ENCODE measurements around the gene GET3.
"Not testable (repeated sequence)": the region's sequence is repeated elsewhere in the genome, so short reads cannot be mapped to it uniquely, and the experiment has no call there.

GET3 gene

DNA sequence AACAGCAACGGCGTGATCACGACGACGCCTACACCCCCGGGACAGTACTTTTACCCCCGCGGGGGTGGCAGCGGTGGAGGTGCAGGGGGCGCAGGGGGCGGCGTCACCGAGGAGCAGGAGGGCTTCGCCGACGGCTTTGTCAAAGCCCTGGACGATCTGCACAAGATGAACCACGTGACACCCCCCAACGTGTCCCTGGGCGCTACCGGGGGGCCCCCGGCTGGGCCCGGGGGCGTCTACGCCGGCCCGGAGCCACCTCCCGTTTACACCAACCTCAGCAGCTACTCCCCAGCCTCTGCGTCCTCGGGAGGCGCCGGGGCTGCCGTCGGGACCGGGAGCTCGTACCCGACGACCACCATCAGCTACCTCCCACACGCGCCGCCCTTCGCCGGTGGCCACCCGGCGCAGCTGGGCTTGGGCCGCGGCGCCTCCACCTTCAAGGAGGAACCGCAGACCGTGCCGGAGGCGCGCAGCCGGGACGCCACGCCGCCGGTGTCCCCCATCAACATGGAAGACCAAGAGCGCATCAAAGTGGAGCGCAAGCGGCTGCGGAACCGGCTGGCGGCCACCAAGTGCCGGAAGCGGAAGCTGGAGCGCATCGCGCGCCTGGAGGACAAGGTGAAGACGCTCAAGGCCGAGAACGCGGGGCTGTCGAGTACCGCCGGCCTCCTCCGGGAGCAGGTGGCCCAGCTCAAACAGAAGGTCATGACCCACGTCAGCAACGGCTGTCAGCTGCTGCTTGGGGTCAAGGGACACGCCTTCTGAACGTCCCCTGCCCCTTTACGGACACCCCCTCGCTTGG is 55.0 kb downstream of the GET3 start:
- peak; percentile 55 for DNase-seq (ENCODE audit: low read depth)

DNA sequence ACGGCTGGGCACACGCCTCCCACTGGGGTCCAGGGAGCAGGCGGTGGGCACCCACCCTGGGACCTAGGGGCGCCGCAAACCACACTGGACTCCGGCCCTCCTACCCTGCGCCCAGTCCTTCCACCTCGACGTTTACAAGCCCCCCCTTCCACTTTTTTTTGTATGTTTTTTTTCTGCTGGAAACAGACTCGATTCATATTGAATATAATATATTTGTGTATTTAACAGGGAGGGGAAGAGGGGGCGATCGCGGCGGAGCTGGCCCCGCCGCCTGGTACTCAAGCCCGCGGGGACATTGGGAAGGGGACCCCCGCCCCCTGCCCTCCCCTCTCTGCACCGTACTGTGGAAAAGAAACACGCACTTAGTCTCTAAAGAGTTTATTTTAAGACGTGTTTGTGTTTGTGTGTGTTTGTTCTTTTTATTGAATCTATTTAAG is 55.6 kb downstream of the GET3 start:
- DNase-seq (ENCODE audit: low read depth): no peak

DNA sequence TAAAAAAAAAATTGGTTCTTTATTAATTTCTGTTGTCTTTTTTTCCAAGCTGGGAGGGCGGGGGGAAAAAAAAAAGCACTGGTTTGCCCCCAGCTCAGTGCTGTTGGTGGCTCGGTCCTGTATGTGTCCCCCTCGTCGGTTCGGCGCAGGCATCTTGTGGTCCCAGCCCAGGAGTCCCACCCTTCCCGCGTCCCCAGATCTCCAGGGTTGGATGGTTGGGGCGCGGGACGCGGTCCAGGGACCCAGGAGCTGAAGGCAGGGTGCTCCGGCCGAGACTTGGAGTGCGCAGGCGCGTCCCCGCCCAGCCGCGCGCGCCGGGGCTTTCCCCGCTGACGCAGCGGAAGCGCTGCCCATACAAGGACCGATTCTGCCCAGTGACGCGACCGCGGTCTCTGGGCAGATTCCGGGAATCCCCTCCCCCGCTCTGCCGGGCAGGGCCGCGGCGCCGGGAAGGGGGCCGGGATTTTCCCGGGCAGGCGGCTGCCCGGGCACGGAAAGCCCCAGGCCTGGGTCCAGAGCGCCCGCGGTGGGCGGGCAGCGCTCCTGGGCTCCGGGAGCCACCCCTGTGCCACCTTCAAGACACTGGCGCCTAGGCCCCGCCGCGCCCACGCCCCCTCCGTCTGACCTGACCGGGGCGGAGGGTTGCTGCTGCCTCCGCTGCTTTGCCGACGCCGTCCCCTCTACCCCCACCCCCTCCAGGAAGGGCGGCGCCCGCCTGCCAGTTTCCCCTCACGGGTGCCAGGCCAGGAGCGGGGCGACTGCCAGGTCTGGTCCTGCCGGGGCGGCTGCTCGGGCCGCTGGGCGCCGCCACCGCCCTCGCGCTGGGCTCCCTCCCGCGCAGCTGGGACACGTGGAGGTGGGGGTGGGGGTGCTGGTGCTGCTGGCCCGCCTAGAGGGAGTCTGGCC is 56.2 kb downstream of the GET3 start:
- peak; percentile 94 for DNase-seq (ENCODE audit: low read depth)

DNA sequence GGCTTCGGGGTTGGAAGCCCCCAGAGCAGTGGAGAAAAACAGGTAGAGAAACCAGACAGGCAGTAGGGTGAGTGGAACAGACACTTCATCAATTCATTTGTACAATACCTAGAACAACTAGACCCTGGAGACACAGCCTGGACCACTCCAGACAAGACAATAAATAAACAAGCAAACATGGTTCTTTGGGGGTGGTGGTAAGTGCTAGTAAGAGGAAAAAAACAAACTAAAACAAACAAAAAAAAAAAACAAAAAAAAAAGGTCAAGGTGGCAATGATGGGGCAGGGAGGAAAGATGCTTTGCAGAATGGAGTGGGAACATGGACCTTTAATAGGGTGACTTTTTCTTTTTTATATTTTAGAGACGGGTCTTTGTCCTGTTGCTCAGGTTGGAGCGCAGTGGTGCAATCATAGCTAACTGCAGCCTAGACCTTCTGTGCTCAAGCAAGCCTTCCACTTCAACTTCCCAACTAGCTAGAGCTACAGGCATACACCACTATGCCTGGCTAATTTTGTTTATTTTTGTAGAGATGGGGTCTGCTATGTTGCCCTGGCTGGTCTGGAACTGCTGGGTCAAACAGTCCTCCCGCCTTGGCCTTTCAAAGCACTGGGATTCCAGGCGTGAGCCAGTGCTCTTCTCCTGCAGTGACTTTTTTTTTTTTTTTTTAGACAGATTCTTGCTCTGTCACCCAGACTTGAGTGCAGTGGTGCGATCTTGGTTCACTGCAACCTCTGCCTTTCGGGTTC is 57.1 kb downstream of the GET3 start:
- peak; percentile 67 for DNase-seq (ENCODE audit: low read depth)

DNA sequence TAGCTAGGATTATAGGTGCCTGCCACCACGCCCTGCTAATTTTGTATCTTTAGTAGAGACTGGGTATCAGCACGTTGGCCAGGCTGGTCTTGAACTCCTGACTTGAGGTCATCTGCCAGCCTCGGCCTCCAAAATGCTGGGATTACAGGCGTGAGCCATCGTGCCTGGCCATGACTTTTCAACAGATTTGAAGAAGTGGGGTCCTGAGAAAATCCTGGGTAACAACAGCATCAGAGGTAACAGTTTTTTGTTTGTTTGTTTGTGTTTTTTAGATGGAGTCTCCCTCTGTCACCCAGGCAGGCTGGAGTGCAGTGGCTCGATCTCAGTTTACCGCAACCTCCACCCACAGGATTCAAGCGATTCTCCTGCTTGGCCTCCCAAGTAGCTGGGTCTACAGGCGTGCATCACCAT is 57.7 kb downstream of the GET3 start:
- peak; percentile 50 for DNase-seq (ENCODE audit: low read depth)

DNA sequence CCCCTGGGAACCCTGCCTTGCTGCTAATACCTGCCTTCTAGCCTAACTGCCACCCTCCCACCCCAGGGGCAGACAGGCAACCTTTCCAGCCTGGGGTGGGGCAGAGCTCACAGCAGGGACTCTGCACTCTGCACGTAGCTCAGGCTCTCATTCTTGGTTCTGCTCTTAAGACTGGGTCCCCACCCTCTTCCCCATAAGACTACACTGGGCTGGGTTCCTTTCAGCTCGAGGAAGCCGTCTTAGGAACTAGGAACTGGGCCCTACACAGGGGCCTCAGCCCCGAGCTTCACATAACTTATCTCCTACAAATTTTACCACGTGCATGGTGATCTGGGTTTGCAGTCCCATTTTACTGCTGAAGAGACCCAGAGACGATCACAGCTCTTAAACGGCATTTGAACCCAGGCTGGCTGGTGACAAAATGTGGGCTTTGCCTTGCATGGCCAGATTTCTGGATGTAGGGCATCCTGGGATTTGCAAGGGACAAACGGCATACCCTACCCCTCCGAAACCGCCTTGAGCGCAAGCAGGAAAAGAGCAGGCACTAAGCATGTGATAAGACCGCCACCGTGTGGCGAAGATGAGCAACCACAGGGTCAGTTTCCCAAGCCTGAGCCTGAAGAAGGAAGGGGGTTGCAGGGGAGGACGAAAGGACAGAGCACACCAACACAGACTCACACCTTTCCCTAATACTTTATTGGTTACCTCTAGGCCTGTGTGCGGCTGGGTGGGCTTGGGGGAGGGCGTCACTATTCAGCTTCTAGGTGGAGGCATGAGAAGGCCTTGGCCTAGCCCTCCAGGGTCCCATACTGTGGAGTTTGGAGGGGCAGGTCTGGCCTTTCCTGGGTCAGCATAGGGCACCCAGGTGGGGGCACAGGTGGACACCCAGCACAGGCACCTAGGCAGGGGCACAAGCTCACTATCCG is 59.1 kb downstream of the GET3 start:
- peak; percentile 73 for DNase-seq (ENCODE audit: low read depth)

DNA sequence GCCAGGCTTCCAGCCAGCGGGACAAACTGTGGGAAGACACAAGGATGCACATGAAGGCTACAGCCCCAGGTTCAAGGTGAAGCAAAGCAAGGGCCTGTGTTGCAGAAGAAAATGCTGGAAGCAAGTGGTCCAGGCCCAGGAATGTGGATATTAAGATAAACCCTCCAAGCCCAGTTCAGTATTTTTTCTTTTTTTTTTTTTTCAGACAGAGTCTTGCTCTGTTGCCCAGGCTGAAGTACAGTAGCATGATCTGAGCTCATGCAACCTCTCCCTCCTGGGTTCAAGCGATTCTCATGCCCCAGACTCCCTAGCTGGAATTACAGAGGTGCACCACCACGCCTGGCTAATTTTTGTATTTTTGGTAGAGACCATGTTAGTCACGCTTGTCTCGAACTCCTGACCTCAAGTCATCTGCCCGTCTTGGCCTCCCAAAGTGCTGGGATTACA is 59.9 kb downstream of the GET3 start:
- DNase-seq (ENCODE audit: low read depth): no peak

DNA sequence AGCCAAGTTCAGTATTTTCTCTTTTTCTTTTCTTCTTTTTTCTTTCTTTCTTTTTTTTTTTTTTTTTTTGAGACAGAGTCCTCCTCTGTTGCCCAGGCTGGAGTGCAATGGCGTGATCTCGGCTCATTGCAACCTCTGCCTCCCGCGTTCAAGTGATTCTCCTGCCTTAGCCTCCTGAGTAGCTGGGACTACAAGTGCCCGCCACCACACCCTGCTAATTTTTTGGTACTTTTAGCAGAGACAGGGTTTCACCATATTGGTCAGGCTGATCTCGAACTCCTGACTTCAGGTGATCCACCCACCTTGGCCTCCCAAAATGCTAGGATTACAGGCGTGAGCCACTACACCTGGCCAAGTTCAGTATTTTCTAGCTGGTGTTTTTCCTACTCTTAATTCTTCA is 60.3 kb downstream of the GET3 start:
- not testable (repeated sequence) for DNase-seq (ENCODE audit: low read depth)

Measured in fibroblast of gingiva (primary cell).